Measurements from ENCODE around the gene TMEM74B. TPM values are rescaled to one million over a fixed set of nuclear protein-coding genes. Genes with fewer than 3 reads are reported as not detected.
A peak's percentile ranks its signal among the peaks of the same experiment; 100 is the strongest.
"Not testable (repeated sequence)": the region's sequence is repeated elsewhere in the genome, so short reads cannot be mapped to it uniquely, and the experiment has no call there.

TMEM74B gene
- total RNA-seq, 3 donors from 2014 or later, result 0.38 to 2.6 (median 2.1) TPM

DNA sequence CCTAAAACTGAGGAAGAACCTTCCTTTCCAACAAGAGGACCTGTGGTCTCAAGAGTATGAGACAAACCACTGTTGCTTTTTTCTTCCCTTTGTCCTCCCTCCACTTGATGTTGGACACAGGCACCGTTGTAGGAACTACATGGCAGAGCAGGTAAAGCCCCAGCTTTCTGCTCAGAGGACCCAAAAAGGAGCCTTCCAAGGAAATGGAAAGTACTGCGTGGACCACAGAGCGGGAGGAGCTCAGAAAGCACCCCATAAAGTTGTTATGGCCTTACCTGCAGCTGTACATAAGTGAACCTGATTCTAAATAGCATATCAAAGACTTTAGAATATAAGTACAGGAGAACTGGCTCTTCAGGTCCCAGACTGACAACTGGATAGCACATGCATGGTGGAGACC lies 29.4 kb downstream of the TMEM74B start:
- intact Hi-C loops (cut with DNase I, micrococcal nuclease), result no loop called here
- DNase-seq (no peak), ATAC-seq (no peak)
- Histone ChIP-seq H3K36me3 (ENCODE audit: low read depth) (no peaks in the 10 kb centered on the region), H3K4me1 (ENCODE audit: low read depth) (no peaks in the 10 kb centered on the region), H3K9me3 (no peaks in the 10 kb centered on the region), H3K4me3 (no peak overlapping the region)
- TF ChIP-seq, protein P1, sequence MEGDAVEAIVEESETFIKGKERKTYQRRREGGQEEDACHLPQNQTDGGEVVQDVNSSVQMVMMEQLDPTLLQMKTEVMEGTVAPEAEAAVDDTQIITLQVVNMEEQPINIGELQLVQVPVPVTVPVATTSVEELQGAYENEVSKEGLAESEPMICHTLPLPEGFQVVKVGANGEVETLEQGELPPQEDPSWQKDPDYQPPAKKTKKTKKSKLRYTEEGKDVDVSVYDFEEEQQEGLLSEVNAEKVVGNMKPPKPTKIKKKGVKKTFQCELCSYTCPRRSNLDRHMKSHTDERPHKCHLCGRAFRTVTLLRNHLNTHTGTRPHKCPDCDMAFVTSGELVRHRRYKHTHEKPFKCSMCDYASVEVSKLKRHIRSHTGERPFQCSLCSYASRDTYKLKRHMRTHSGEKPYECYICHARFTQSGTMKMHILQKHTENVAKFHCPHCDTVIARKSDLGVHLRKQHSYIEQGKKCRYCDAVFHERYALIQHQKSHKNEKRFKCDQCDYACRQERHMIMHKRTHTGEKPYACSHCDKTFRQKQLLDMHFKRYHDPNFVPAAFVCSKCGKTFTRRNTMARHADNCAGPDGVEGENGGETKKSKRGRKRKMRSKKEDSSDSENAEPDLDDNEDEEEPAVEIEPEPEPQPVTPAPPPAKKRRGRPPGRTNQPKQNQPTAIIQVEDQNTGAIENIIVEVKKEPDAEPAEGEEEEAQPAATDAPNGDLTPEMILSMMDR (IDR thresholded peaks at IDR 0.05), result no peak

DNA sequence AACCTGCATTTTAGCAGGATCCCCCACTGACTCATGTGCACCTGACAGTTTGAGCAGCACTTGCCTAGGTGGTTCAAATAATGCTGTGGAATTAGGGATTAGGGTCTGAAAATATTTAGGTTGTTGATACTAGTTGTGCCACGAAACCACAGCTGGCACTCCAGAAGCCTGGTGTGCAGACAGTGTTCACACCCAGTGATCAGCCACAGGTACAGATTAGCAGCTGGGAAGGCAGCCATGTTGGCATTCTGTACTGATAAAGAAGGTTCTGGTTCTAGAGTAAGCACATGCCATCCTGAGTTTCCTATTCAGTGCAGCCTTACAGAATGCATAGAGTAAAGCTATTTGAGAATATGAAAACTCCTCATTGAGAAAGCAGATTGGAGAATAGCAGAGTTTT lies 30.1 kb downstream of the TMEM74B start:
- H3K9me3 ChIP-seq, result no peaks in the 10 kb centered on the region
- H3K4me3 ChIP-seq, result no peak overlapping the region
- ATAC-seq (no peak), DNase-seq (no peak)
- H3K36me3 ChIP-seq (ENCODE audit: low read depth), result no peaks in the 10 kb centered on the region
- no peaks in the 10 kb centered on the region for H3K4me1 ChIP-seq (ENCODE audit: low read depth)
- intact Hi-C loops (cut with DNase I, micrococcal nuclease), result no loop called here
- TF ChIP-seq, protein P1 (IDR thresholded peaks at IDR 0.05), result no peak

DNA sequence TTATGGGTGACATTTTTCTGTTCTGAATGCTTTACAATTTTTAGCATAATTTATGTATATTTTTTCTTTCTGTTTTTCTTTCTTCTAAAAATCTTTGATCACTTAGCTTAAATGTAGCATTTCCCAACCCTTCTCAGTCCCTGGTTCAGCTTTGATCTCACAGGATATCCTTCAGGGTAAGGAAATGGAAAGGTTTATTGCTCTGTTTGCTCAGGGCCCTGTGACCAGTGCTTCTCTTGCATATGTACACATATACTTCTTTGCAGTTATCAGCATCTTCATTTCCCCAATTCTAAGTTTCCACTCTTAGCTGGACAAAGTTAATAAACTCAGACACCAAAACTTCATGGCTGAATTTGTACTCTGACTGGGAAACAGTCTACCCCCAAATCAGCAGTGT lies 30.6 kb downstream of the TMEM74B start:
- ATAC-seq, result peak; percentile 69
- H3K4me3 ChIP-seq, result no peak overlapping the region
- H3K4me1 ChIP-seq (ENCODE audit: low read depth), result no peaks in the 10 kb centered on the region
- intact Hi-C loops (cut with DNase I, micrococcal nuclease), result no loop called here
- TF ChIP-seq, protein P1 (IDR thresholded peaks at IDR 0.05), result no peak
- H3K36me3 ChIP-seq (ENCODE audit: low read depth), result no peaks in the 10 kb centered on the region
- DNase-seq, result peak in 1 of 3 donors; percentile 10
- H3K9me3 ChIP-seq, result no peaks in the 10 kb centered on the region

DNA sequence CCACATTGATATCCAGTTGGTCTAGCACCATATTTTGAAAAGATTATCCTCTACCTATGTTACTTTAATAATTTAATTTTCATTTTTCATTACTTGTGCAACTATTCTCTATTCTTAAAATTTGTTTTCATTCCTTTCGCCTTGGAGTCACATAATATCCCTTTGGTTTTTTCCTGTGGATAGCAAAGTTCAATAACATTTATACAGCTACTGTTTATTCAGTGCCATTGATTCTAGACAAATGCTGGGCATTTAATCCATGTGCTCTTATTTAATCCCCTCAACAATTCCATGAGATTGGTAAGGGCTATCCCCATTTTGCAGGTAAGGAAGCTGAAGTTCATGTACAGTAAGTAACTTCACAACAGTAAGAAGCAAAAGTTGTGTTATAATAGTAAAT lies 33.8 kb downstream of the TMEM74B start:
- no peak for DNase-seq
- Histone ChIP-seq H3K4me1 (ENCODE audit: low read depth) (no peaks in the 10 kb centered on the region), H3K4me3 (no peak overlapping the region), H3K36me3 (ENCODE audit: low read depth) (no peaks in the 10 kb centered on the region), H3K9me3 (no peaks in the 10 kb centered on the region)
- no peak for ATAC-seq
- intact Hi-C loops (cut with DNase I, micrococcal nuclease), result no loop called here
- TF ChIP-seq, protein P1 (IDR thresholded peaks at IDR 0.05), result no peak

DNA sequence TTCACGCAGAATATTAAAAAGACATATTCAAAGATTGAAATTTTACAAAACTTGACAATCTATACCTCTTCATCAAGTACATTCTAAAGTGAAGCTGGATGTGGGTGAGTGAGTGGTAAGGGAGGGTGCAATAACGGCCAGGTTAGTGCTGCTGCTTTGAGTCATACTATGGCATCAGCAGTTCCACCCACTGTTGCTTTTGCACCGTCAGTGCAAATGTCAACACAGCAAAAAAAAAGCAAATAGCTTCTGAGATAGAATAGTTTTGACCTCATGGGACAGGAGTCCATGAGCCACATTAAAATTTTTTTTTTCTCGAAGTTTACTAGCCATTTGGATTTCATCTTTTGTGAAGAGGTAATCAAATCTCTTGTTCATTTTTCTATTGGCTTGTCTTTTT lies 34.6 kb downstream of the TMEM74B start:
- DNase-seq (no peak), ATAC-seq (peak; percentile 90)
- Histone ChIP-seq H3K9me3 (no peaks in the 10 kb centered on the region), H3K4me3 (no peak overlapping the region), H3K36me3 (ENCODE audit: low read depth) (no peaks in the 10 kb centered on the region), H3K4me1 (ENCODE audit: low read depth) (no peaks in the 10 kb centered on the region)
- TF ChIP-seq, protein P1 (IDR thresholded peaks at IDR 0.05), result no peak
- intact Hi-C loops (cut with DNase I, micrococcal nuclease), result no loop called here

DNA sequence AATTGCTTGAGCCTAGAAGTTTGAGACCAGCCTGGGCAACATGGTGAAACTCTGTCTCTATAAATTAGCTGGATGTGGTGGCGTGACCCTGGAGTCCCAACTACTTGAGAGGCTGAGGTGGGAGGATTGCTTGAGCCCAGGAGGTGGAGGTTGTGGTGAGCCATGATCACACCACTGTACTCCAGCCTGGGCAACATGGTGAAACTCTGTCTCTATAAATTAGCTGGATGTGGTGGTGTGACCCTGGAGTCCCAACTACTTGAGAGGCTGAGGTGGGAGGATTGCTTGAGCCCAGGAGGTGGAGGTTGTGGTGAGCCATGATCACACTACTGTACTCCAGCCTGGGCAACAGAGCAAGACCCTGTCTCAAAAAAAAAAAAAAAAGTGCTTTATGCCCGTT lies 35.0 kb downstream of the TMEM74B start:
- H3K36me3 ChIP-seq (ENCODE audit: low read depth); intact Hi-C loops (cut with DNase I, micrococcal nuclease); H3K4me3 ChIP-seq; DNase-seq; H3K9me3 ChIP-seq; H3K4me1 ChIP-seq (ENCODE audit: low read depth): not testable (repeated sequence)
- ATAC-seq, result peak; percentile 19
